HL-60/S4 treated with phorbol 12-myristate 13-acetate at 8.2 ng/mL for 4 days and 3 days (cell line): ENCODE data around the gene STYXL1.

ENCODE experiments used
- in situ Hi-C: fragments of 300-500 bp; cut with MboI; formaldehyde crosslinking; loops from 2 replicates; pipeline ENCODE4 v1.15.0; 2022; ENCODE audit warnings: low sequenced_read_pairs

Gene STYXL1

GRCh38 chr7:75995996-75996395, 51.8 kb downstream of the STYXL1 start:
- in situ Hi-C loops: no loop called here

GRCh38 chr7:75995052-75995471, 52.7 kb downstream of the STYXL1 start:
- in situ Hi-C loops: no loop called here

- in situ Hi-C loops: no loop called here
These were observed 53.3 kb downstream of the STYXL1 start, which contains the start of gene TMEM120A for GRCh38 chr7:75994388-75995051. TSS of gene TMEM120A (minus strand) at chr7:75994595. CDS start at chr7:75994570, 25 bp downstream.

- in situ Hi-C loops: no loop called here
These were observed 54.0 kb downstream of the STYXL1 start for GRCh38 chr7:75993689-75994387.

- in situ Hi-C loops: no loop called here
These were observed 55.6 kb downstream of the STYXL1 start for GRCh38 chr7:75992083-75992755.

- in situ Hi-C loops: no loop called here
These were observed 56.2 kb downstream of the STYXL1 start for GRCh38 chr7:75991531-75992082.

GRCh38 chr7:75989500-75990388, 58.1 kb downstream of the STYXL1 start:
- in situ Hi-C loops: no loop called here

GRCh38 chr7:75988568-75989499, 59.0 kb downstream of the STYXL1 start:
- in situ Hi-C loops: no loop called here

- in situ Hi-C loops: no loop called here
These were observed 59.8 kb downstream of the STYXL1 start for GRCh38 chr7:75987805-75988567.

- in situ Hi-C loops: no loop called here
These were observed 60.6 kb downstream of the STYXL1 start for GRCh38 chr7:75987026-75987804.

- in situ Hi-C loops: no loop called here
These were observed 61.5 kb downstream of the STYXL1 start for GRCh38 chr7:75986147-75986781.

GRCh38 chr7:75985518-75986146, 62.2 kb downstream of the STYXL1 start:
- in situ Hi-C loops: no loop called here

GRCh38 chr7:75985009-75985517, 62.7 kb downstream of the STYXL1 start:
- in situ Hi-C loops: no loop called here

GRCh38 chr7:75984130-75985008, 63.4 kb downstream of the STYXL1 start:
- in situ Hi-C loops: no loop called here

- in situ Hi-C loops: no loop called here
These were observed 64.2 kb downstream of the STYXL1 start for GRCh38 chr7:75983471-75984129.
